Articular chondrocyte of knee joint (primary cell): ENCODE results near the gene PTX4. TPM values are rescaled to one million over a fixed set of nuclear protein-coding genes. Genes with fewer than 3 reads are reported as not detected.

Experiments
- total RNA-seq: library from RNA; depleted of rRNA; stranded (reverse); fragments of >200 nt; gene quantifications from 2 replicates; pipeline ENCODE4 v1.2.3, GENCODE V29; 2012

PTX4 gene
- total RNA-seq: not detected in 2 replicates

GRCh38 chr16:1488619-1489018, at the start of gene PTX4:
Gene PTX4 (minus strand): TSS chr16:1488944. CDS start chr16:1488909, 35 bp downstream.

GRCh38 chr16:1533443-1533951, 44.8 kb upstream of the PTX4 start, which contains the start of gene TMEM204:
Gene TMEM204 (plus strand): TSS chr16:1533666. CDS start chr16:1534276, 610 bp downstream.

GRCh38 chr16:1492923-1493745, 4.4 kb upstream of the PTX4 start, which contains the start of gene TELO2:
Gene TELO2 (plus strand): TSS chr16:1493360. CDS start chr16:1494282, 922 bp downstream.

GRCh38 chr16:1474796-1475551, 13.8 kb downstream of the PTX4 start, which contains the start of gene CLCN7:
Gene CLCN7 (minus strand): TSS chr16:1475028. CDS start chr16:1474974, 54 bp downstream.

GRCh38 chr16:1443980-1444729, 44.6 kb downstream of the PTX4 start, which contains the start of gene CCDC154:
Gene CCDC154 (minus strand): TSS chr16:1444556. CDS start chr16:1444322, 234 bp downstream.

Other genes starting within 250 kb of the PTX4 start
- gene TPSAB1, start 248.2 kb downstream of the PTX4 start, total RNA-seq: not detected in 2 replicates
- gene TPSD1, start 232.9 kb downstream of the PTX4 start, total RNA-seq: not detected in 2 replicates
- gene UBE2I, start 179.3 kb downstream of the PTX4 start, total RNA-seq: 55.7 and 61.3 TPM in 2 replicates
- 0.11 and 0.13 TPM in 2 replicates for gene BAIAP3, start 155.3 kb downstream of the PTX4 start, total RNA-seq
- 42.0 and 44.7 TPM in 2 replicates for gene TSR3, start 137.1 kb downstream of the PTX4 start, total RNA-seq
- gene GNPTG, start 137.0 kb downstream of the PTX4 start, total RNA-seq: 41.6 and 41.8 TPM in 2 replicates
- gene UNKL, start 74.2 kb downstream of the PTX4 start, total RNA-seq: 10.4 and 12.2 TPM in 2 replicates
- 7.7 and 8.8 TPM in 2 replicates for gene UQCC4, start 68.2 kb downstream of the PTX4 start, total RNA-seq
- not detected in 2 replicates for gene PERCC1, start 57.9 kb downstream of the PTX4 start, total RNA-seq
- gene CCDC154, start 44.4 kb downstream of the PTX4 start, total RNA-seq: 0.13 and 0.22 TPM in 2 replicates
- gene CLCN7, start 13.9 kb downstream of the PTX4 start, total RNA-seq: 52.8 and 82.3 TPM in 2 replicates
- 9.9 and 10.4 TPM in 2 replicates for gene TELO2, start 4.4 kb upstream of the PTX4 start, total RNA-seq
- gene TMEM204, start 44.7 kb upstream of the PTX4 start, total RNA-seq: 10.6 and 11.9 TPM in 2 replicates
- 27.3 and 30.7 TPM in 2 replicates for gene IFT140, start 123.1 kb upstream of the PTX4 start, total RNA-seq
- gene CRAMP1, start 123.4 kb upstream of the PTX4 start, total RNA-seq: 8.9 and 9.4 TPM in 2 replicates
- gene JPT2, start 189.3 kb upstream of the PTX4 start, total RNA-seq: 23.7 and 24.9 TPM in 2 replicates
- 33.2 and 35.8 TPM in 2 replicates for gene MAPK8IP3, start 217.3 kb upstream of the PTX4 start, total RNA-seq